Measurements from ENCODE around the gene FERMT1.
"Not testable (repeated sequence)": the region's sequence is repeated elsewhere in the genome, so short reads cannot be mapped to it uniquely, and the experiment has no call there.

FERMT1 gene

GRCh38 chr20:6115221-6115895 is 7.5 kb downstream of the FERMT1 start:
- DNase-seq (ENCODE audit: low spot score), result no peak

DNA sequence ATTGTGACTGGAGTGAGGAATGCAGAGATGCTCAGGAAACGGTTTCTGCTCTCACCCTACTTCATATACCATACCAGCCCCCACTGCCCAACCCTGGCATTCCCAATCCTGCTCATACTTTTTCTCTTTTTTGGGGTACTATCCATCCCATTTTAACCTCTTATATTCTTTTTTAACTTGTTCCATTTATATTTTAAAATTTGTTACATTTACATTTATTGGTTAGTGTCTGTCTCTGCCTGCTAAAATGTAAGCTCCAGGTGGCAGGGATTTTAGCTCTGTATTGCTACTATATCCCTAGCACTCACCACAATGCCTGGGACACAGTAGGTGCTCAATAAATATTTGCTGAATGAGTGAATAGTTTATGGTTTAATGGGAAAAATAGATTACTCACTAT is 8.1 kb downstream of the FERMT1 start:
- no peak for DNase-seq (ENCODE audit: low spot score)

DNA sequence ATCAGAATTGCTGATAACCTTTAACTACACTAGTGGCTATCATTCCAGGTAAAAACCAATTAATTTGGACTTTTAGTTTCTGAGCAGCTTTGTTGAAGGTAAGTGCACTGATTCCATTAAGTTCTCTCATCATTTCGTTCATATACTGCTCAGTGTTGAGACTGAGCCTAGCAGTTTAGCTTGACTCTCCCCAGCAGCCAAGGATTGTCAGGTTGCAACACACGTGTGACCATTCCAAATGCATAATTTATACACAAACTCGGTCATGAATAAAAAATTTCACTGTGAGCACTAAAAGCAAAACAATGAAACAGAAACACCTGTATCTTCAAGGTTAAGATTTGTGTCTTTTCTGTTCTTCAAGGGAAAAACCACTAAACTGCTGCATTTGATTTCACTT is 8.9 kb downstream of the FERMT1 start:
- DNase-seq (ENCODE audit: low spot score), result no peak

DNA sequence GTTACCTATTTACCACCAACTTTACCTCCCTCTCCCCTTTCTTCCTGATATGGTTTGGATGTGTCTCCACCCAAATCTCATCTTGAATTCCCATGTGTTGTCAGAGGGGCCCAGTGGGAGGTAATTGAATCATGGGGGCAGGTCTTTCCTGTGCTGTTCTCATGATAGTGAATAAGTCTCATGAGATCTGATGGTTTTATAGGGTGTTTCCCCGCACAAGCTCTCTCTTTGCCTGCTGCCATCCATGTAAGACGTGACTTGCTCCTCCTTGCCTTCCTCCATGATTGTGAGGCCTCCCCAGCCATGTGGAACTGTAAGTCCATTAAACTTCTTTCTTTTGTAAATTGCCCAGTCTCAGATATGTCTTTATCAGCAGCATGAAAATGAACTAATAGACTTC is 9.9 kb downstream of the FERMT1 start:
- DNase-seq (ENCODE audit: low spot score), result not testable (repeated sequence)

- DNase-seq (ENCODE audit: low spot score), result no peak
These were observed 14.5 kb downstream of the FERMT1 start for GRCh38 chr20:6108330-6108729.

- DNase-seq (ENCODE audit: low spot score), result no peak
These were observed 18.2 kb downstream of the FERMT1 start for GRCh38 chr20:6104493-6105188.

DNA sequence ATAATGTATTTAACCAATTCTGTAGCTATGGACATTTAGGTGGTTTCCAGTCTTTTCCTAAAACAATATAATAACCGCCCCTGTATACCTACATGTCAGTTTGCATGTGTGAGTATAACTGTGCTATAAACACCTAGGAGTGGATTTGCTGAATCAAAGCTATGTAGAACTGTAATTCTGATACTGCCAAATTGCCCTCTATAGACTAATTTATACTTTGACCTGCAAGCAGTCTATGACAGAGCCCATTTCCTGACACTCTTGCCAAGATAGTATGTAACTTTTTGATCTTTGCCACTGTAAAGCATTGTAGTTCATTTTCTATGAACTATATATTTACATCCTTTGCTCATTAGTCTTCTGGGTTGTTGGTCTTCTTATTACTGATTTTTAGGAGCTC is 19.5 kb downstream of the FERMT1 start:
- no peak for DNase-seq (ENCODE audit: low spot score)

DNA sequence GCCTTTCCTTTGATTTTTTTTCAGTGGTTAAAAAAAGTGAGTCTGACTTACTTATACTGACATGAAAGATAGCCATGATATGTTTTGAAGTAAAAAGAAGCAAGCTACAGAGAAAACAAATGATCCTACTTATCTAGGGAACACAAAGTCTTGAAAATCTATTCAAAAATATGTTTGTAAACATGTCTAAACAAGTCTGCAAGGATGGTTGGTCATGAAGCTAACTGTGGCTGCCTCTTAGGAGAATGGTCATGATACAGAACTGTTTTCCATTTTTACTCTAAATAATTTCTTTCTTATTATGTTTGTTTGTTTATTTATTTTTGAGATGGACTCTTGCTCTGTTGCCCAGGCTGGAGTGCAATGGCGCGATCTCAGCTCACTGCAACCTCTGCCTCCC is 21.5 kb downstream of the FERMT1 start:
- no peak for DNase-seq (ENCODE audit: low spot score)

GRCh38 chr20:6100246-6100645 is 22.6 kb downstream of the FERMT1 start:
- DNase-seq (ENCODE audit: low spot score), result no peak

GRCh38 chr20:6099819-6100218 is 23.0 kb downstream of the FERMT1 start:
- no peak for DNase-seq (ENCODE audit: low spot score)

DNA sequence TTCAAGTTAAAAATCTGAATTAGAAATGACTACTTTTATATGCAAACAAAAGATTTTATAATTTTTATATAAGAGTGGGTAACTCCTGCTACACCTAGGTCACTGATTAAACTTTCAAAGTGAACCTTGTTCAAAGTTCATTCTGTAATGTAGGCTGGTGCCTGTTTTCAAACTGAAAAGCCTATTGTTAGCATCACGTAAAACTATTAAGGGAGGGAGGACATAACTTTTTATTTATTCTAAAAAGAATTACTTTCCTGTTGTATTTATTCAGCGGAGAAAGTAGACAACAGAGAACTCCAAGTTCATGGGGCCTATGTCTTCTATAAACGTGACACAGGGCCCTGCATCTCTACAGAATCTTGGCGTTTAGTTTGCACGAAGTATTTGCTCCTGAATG is 27.4 kb downstream of the FERMT1 start:
- DNase-seq (ENCODE audit: low spot score), result no peak

- no peak for DNase-seq (ENCODE audit: low spot score)
These were observed 28.3 kb downstream of the FERMT1 start for GRCh38 chr20:6094565-6094964.

DNA sequence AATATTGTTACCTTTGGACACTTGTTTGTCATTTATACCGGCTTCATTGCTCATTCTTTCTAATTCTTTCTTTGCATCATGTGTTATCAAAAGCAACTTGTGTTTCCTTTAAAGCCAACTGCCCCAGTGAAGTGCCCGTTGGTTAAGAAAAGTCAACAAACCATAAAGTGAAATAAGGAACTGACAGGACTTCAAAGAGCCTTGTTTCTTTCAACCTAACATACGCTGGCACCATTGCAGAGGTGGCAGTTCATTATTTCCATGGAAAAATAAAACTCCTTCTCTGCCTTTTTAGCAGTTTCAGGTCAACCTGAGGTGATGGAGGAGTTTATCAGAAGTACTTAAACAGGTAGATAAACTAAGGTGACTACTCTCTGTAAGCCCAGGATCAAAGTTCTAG is 28.8 kb downstream of the FERMT1 start:
- DNase-seq (ENCODE audit: low spot score), result no peak

GRCh38 chr20:6091661-6092060 is 31.2 kb downstream of the FERMT1 start:
- no peak for DNase-seq (ENCODE audit: low spot score)

GRCh38 chr20:6086868-6087267 is 36.0 kb downstream of the FERMT1 start:
- no peak for DNase-seq (ENCODE audit: low spot score)

GRCh38 chr20:6083926-6084325 is 38.9 kb downstream of the FERMT1 start:
- no peak for DNase-seq (ENCODE audit: low spot score)

GRCh38 chr20:6081236-6081635 is 41.6 kb downstream of the FERMT1 start:
- no peak for DNase-seq (ENCODE audit: low spot score)

- DNase-seq (ENCODE audit: low spot score), result no peak
These were observed 43.8 kb downstream of the FERMT1 start for GRCh38 chr20:6079016-6079415.

GRCh38 chr20:6075428-6076219 is 47.2 kb downstream of the FERMT1 start:
- DNase-seq (ENCODE audit: low spot score), result no peak

DNA sequence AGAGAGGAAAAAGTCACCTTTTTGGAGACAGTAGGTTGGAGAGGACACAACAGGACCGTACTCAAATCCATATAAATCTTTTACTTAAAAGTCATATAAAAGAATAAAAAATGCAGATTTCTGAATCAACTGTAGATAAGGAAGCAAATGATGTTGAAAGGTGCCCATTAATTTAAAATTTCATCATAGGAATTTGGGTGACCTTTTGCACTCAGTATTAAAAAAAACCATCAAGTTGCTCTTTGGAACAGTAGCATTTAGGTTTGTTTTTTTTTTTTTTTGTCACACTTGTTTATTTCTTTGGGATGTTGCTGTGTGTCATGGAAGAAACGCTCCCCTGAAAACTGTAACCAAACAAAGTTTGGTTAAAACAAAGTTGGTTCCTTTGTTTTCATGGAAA is 48.0 kb downstream of the FERMT1 start:
- DNase-seq (ENCODE audit: low spot score), result no peak

GRCh38 chr20:6074145-6074561 is 48.7 kb downstream of the FERMT1 start:
- DNase-seq (ENCODE audit: low spot score), result peak; percentile 46

DNA sequence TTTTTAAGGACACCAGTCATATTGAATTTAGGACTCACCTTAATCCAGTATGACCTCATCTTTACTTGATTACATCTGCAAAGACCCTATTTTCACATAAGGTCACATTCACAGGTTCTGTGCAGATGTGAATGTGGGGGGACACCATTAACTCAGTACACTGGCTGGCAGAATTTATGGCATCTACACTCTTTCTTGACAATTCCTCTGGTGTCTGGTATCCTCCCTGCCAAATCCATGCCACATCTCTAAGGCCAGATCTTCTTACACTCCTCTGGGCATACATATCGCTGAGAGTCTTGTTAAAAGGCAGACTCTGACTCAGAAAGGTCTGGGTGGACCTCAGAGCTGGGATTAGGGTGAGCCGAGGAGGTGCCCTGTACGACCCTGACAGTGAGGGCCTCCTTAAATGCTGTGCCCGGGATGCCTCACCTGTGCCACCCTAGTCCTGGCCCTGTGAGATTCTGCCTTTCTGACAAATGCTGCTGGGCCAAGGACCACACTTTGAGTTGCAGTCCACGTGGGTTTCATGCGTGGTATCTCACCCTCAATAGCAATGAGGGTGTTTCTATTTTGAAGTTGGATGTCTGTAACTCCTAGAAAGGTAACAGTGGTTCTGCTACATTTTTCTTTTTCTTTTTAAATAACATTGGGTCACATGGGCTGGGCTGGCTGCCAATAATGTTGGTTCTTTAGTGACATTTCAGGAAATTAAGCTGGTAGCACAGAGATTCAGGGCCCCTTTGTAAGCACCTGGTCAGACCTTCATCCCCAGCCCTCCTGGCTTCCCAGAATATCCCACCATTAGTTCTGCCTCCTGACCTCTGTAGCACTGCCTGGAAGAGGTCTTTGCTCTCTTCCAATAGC is 51.8 kb downstream of the FERMT1 start:
- DNase-seq (ENCODE audit: low spot score), result no peak

All from kidney capillary endothelial cell (primary cell).